ENCODE data around the gene CCDC85A. TPM values are rescaled to one million over a fixed set of nuclear protein-coding genes. Genes with fewer than 3 reads are reported as not detected.

CCDC85A gene
- total RNA-seq, 1 donor from 2014 or later: 0.43 TPM

DNA sequence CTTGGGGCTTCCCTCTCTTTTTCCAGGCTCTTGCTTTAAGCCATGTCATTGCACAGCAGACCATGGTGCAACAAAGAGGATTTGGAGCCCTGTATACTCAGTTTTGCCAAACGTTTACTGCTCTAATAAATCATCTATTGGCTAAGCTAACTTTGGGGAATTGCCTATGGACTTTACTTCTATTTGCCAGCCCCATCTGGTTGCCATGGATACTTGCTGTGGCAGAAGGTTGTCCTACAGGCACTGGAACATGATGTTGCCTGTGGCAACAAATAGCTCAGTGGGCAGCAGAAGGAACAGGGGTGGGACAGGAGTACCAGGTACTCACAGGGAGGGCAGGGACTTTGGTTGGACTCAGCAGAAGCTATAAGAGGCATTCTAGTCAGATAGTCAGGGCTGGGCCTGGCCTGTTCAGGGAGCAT is 129.7 kb downstream of the CCDC85A start:
- Histone ChIP-seq H3K4me2 (no peak overlapping the region), H3F3A (ENCODE audit: low read depth) (no peaks in the 10 kb centered on the region), H3K36me3 (no peaks in the 10 kb centered on the region), H3K4me1 (no peaks in the 10 kb centered on the region), H2AFZ (replicated peaks) (no peak overlapping the region), H3K9me3 (ENCODE audit: low read depth) (no peaks in the 10 kb centered on the region), H3K27ac (no peak overlapping the region), H4K20me1 (ENCODE audit: low read depth) (no peaks in the 10 kb centered on the region), H3K27me3 (no peaks in the 10 kb centered on the region), H3K79me2 (ENCODE audit: low read depth) (no peaks in the 10 kb centered on the region), H3K4me3 (no peak overlapping the region), H3K9ac (no peak overlapping the region)
- no peak for DNase-seq (ENCODE audit: low spot score)
- peaks cover 6% of the 10 kb centered on the region for H3K4me1 Mint-ChIP-seq
- no peak overlapping the region for H3K4me3 Mint-ChIP-seq
- TF ChIP-seq EZH2 (IDR thresholded peaks at IDR 0.05) (no peak), EZH2phosphoT487 (IDR thresholded peaks at IDR 0.05) (no peak)
- TF ChIP-seq, protein P1, sequence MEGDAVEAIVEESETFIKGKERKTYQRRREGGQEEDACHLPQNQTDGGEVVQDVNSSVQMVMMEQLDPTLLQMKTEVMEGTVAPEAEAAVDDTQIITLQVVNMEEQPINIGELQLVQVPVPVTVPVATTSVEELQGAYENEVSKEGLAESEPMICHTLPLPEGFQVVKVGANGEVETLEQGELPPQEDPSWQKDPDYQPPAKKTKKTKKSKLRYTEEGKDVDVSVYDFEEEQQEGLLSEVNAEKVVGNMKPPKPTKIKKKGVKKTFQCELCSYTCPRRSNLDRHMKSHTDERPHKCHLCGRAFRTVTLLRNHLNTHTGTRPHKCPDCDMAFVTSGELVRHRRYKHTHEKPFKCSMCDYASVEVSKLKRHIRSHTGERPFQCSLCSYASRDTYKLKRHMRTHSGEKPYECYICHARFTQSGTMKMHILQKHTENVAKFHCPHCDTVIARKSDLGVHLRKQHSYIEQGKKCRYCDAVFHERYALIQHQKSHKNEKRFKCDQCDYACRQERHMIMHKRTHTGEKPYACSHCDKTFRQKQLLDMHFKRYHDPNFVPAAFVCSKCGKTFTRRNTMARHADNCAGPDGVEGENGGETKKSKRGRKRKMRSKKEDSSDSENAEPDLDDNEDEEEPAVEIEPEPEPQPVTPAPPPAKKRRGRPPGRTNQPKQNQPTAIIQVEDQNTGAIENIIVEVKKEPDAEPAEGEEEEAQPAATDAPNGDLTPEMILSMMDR (IDR thresholded peaks at IDR 0.05): no peak
- no peaks in the 10 kb centered on the region for H3K9me3 Mint-ChIP-seq
- no peak overlapping the region for H3K27ac Mint-ChIP-seq
- no peaks in the 10 kb centered on the region for H3K36me3 Mint-ChIP-seq
- peaks cover 7% of the 10 kb centered on the region for H3K27me3 Mint-ChIP-seq (ENCODE audit: insufficient read depth, low read depth)

DNA sequence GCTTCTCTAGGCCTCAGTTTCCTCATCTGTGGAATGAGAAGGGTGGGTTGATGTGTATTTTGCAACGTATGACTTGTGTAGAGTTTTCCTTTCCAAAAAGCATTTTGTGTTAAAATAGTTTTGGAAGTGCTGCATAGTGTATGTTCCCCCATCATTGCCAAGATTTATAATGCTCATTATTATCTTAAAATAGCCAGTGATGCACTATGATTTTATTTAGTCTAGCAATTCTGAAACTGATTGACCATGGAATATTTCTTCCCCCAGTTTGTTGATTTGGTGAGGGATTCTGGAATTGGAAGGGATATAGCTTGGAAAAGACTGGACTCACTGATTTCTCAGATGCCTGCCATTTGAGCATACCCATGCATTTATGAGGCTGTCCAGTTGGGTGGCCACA is 130.6 kb downstream of the CCDC85A start:
- Histone ChIP-seq H3K9ac (no peak overlapping the region), H3K27ac (no peak overlapping the region), H3K4me1 (no peaks in the 10 kb centered on the region), H3K27me3 (no peaks in the 10 kb centered on the region), H3K4me3 (no peak overlapping the region), H3K4me2 (no peak overlapping the region), H3K36me3 (no peaks in the 10 kb centered on the region), H3K9me3 (ENCODE audit: low read depth) (no peaks in the 10 kb centered on the region), H4K20me1 (ENCODE audit: low read depth) (no peaks in the 10 kb centered on the region), H3K79me2 (ENCODE audit: low read depth) (no peaks in the 10 kb centered on the region), H3F3A (ENCODE audit: low read depth) (no peaks in the 10 kb centered on the region), H2AFZ (replicated peaks) (no peak overlapping the region)
- TF ChIP-seq EZH2 (IDR thresholded peaks at IDR 0.05): no peak
- TF ChIP-seq, protein P1 (IDR thresholded peaks at IDR 0.05): no peak
- TF ChIP-seq EZH2phosphoT487 (IDR thresholded peaks at IDR 0.05): no peak
- Mint-ChIP-seq H3K4me3 (no peak overlapping the region), H3K9me3 (no peaks in the 10 kb centered on the region), H3K36me3 (no peaks in the 10 kb centered on the region), H3K27me3 (ENCODE audit: insufficient read depth, low read depth) (peaks cover 5% of the 10 kb centered on the region), H3K27ac (no peak overlapping the region), H3K4me1 (peaks cover 6% of the 10 kb centered on the region)
- no peak for DNase-seq (ENCODE audit: low spot score)

DNA sequence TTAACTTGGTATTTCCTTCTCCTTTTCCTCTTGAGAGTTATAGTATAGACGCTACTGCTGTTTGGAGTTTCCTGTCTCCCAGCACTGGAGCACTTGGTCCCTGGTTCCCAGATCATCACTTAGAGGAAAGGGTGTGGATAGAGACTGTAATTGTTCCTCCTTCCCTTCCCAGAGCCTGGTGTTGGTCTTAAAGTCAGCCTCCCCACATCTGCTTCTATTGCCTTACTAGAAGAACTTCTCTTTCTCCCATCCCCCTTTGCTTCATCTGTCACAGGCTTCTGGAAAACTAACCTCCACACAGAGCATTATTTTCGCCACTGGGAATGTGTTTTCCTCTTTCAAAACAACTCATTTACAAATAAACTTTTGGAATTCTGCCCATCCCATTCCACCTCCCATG is 131.0 kb downstream of the CCDC85A start:
- Mint-ChIP-seq H3K9me3 (no peaks in the 10 kb centered on the region), H3K4me3 (no peak overlapping the region), H3K27ac (no peak overlapping the region), H3K4me1 (peaks cover 6% of the 10 kb centered on the region), H3K36me3 (no peaks in the 10 kb centered on the region), H3K27me3 (ENCODE audit: insufficient read depth, low read depth) (peaks cover 5% of the 10 kb centered on the region)
- Histone ChIP-seq H3K36me3 (no peaks in the 10 kb centered on the region), H3K9me3 (ENCODE audit: low read depth) (no peaks in the 10 kb centered on the region), H3K4me2 (no peak overlapping the region), H3K4me1 (no peaks in the 10 kb centered on the region), H3K79me2 (ENCODE audit: low read depth) (no peaks in the 10 kb centered on the region), H3F3A (ENCODE audit: low read depth) (no peaks in the 10 kb centered on the region), H3K27me3 (no peaks in the 10 kb centered on the region), H3K27ac (no peak overlapping the region), H4K20me1 (ENCODE audit: low read depth) (no peaks in the 10 kb centered on the region), H3K4me3 (no peak overlapping the region), H3K9ac (no peak overlapping the region), H2AFZ (replicated peaks) (no peak overlapping the region)
- DNase-seq (ENCODE audit: low spot score): no peak
- TF ChIP-seq EZH2 (IDR thresholded peaks at IDR 0.05) (no peak), EZH2phosphoT487 (IDR thresholded peaks at IDR 0.05) (no peak)
- TF ChIP-seq, protein P1 (IDR thresholded peaks at IDR 0.05): no peak

Measured in neural progenitor cell (in vitro differentiated cells).